HG02943 (cell line): ENCODE results near the gene BEND7.
"Not testable (repeated sequence)": the region's sequence is repeated elsewhere in the genome, so short reads cannot be mapped to it uniquely, and the experiment has no call there.

Experiments used
- ATAC-seq: cut with Tn5 transposase; IDR thresholded peaks from one replicate; pipeline ENCODE4 v1.9.1; 2021; ENCODE audit warnings: mild to moderate bottlenecking, low read depth, moderate library complexity; ENCODE audit not compliant: unreplicated experiment

BEND7 gene

DNA sequence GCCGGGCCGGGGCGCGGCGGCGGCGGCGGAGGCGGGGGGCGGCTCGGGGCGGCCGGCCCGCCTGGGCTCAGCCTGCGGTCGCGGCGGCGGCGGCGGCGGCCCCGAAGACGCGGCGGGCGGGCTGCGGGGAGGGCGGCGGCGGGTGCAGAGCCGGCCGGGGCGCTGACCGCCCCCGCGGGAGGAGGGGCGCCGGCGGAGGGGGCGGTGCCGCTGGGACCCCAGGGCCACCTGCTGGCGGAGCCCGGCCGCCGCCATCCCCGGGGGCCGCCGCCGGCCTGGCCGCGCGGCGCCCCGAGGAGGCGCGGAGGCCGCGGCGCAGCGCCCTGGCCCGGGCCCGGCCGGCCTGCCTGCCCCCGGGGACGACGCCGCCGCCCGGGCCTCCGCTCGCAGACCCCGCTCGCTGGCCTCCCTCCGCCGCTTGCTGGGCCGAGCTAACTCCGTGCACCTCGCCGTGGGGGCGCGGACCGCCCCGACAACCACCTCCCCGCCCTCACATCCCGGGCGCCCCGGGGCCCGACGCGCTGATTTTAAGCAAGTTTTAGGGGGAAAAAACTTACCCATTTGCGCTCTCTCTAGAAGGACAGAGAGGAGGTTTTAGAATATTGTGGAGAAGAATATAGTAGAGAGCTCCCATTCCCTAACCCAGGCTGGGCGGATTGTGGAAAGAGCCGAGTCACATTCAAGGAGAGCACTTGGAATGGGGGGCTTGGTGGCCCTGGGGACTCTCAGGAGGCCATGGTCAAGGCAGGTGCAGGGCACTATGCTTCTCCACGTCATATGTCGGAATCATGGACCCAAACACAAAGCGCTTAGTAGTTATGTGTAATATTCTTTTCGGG lies at the start of gene BEND7:
Gene BEND7 (minus strand): TSS at position 140 of the 839 bp plus-strand sequence. CDS start 481 bp downstream, outside the sequence.
- no peak for ATAC-seq

- no peak for ATAC-seq
Measured at GRCh38 chr10:13573960-13574359, 45.1 kb upstream of the BEND7 start.

DNA sequence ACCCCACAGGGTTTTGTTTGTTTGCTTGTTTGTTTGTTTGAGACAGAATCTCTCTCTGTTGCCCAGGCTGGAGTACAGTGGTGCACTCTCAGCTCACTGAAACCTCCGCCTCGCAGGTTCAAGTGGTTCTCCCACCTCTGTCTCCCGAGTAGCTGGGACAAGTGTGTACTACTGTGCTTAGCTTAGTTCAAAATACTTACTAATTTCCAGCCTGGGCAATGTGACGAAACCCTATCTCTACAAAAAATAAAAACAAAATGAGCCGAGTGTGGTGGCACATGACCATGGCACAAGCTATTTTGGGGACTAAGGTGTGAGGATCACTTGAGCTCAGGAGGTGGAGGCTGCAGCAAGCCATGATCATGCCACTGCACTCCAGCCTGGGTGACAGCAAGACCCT lies 42.7 kb upstream of the BEND7 start:
- no peak for ATAC-seq

- no peak for ATAC-seq
Measured at GRCh38 chr10:13567030-13567429, 38.2 kb upstream of the BEND7 start.

GRCh38 chr10:13564576-13564975 lies 35.8 kb upstream of the BEND7 start:
- no peak for ATAC-seq

GRCh38 chr10:13563481-13564445 lies 34.9 kb upstream of the BEND7 start:
- no peak for ATAC-seq

DNA sequence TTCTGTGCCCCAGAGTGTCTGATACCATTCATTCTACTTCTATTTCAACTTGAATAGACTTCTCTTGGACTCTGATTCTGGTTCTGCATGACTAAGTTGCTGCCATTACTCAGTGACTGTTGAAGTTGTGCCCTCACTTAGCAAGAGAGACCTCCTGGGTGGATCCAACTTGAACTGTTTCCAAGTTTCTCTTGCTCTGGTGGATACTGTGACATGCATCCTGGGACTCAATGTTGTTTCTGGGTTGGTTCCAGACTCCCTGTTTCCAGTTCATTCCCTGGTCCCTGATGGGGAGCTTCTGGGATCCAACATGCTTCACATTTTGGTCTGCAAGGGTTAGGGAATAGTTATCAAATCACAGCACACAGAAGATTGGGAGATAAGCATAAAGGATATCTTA lies 31.8 kb upstream of the BEND7 start:
- no peak for ATAC-seq

DNA sequence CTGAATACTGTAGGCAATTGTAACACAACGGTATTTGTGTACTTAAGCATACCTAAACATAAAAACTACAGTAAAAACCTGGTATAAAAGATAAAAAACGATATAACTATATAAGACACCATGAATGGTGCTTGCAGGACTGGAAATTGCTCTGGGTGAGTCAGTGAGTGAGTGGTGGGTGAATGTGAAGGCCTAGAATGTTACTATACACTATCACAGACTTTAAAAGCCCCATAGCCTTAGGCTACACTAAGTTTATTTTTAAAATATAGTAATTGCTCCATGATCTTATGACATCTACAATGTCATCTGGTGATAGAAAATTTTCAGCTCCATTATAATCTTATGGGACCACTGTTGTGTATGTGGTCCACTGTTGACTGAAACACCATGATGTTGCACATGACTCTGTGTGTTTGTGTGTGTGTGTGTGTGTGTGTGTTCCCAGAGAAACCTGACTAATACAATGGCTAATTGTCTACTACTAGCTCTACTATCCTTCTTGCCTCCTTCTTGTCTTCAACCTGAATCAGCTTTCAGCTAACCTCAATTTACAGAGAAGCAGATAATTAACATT lies 30.4 kb upstream of the BEND7 start:
- no peak for ATAC-seq

DNA sequence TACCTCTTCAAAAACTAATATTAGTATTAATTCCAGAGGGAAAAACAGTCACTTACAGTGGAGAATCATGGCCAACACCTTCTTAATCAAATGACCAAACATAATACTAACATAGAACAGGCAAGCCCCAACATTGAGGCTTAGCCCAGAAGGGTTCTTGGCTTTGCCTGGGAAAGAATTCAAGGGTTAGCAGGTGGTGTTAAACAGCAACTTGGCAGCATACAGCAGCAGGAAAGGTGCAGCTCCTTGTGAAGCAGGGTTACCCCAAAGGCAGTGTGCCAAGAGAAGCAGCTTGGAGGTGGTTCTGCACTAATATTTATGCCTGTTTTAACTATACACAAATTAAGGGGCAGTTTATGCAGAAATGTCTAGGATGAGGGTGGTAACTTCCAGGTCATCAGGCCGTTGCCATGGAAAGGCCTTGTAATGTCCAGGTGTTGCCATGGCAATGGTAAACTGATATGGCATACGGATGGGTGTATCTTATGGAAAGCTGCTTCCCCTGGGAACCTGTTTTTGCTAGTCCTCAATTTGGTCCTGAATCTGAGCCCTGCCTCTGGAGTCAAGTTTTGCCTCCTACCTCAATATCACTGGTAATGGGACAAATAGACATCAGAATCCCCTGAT lies 27.2 kb upstream of the BEND7 start:
- ATAC-seq: no peak

- ATAC-seq: no peak
Measured at GRCh38 chr10:13550802-13551201, 22.0 kb upstream of the BEND7 start.

DNA sequence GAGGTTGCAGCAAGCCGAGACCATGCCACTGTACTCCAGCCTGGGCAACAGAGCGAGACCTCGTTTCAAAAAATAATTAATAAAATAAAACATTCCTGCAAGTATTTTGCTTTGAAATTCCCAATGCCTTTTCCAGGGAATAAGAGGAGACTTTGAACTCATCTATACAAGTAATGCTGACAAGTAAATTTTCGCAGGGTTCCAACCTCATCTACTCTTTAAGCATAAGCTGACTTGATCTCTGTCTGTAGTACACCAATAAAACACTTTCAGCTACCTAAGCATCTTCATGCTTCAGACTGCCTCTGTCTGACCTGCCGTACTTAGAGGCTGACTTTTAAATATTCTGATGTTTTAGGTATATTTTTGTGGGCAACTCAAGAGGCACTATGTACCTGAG lies 13.7 kb upstream of the BEND7 start:
- ATAC-seq: no peak

DNA sequence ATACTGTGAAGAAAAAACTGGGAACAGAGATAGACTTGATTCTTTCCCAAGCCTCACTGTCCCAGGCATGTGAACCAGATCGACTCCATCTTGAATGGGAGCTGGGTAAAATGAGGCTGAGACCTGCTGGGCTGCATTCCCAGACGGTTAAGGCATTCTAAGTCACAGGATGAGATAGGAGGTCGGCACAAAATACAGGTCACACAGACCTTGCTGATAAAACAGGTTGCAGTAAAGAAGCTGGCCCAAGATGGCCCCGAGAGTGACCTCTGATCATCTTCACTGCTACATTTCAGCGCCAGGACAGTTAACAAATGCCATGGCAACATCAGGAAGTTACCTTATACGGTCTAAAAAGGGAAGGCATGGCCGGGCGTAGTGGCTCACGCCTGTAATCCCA lies 9.2 kb upstream of the BEND7 start:
- ATAC-seq: not testable (repeated sequence)

DNA sequence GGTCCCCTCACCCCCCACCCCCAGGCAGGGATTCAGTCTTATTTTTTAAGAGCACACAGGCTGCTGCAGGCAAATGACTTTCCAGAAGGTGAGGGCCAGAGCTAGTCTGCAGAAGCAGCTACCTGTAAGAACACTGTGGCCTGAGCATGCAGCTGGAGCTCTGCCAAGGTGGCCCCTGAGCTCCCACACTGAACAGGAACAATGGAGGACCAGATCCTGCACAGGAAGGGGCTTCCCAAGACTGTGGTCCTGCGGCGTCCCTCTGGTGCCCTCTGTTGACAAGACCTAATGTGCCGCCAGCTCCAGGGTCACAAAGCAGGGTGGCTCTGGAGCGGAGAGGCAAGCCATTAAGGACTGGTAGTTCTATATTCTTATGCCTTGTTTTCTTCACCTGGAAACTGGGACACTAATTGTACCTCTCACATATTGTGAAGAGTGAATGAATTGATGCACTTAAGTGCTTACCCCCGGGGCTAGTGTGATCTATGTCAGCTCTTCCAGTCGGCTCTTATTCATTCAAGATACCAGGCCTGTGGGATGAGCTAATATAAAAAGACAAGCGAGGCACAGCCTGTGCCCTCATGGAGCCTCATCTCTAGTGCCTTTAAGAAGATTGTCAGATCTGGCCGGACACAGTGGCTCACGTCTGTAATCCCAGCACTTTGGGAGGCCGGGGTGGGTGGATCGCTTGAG lies 8.0 kb upstream of the BEND7 start:
- no peak for ATAC-seq

DNA sequence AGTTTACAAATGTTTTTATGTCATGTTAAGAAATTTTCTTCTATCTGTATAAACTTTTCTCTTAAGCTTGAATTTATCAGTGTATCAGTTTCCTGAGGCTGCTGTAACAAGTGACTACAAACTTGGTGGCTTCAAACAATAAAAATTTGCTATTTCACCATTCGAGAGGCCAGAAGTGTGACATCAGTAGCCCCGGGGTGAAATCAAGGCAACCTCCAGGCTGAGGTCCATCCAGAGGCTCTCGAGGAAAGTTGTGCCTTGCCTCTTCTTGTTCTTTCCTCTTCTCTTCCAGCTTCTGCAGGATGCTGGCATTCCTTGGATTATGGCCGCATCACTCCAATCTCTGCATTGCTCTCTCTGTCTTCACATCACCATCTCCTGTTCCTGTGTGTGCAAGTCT lies 6.5 kb upstream of the BEND7 start:
- no peak for ATAC-seq

DNA sequence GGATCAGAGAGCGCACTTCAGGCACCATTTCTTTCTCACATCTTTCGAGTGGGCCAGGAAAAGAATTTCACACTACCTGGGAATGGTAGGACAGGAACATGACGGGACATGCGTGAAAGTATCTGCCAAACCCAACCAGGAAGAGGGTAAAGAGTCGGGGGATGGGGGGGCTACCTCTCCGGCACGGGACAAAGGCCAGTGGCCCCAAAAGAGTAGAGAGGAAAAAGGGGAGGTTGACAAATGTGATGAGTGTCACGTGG lies 830 bp upstream of the BEND7 start:
- ATAC-seq: no peak

GRCh38 chr10:13528123-13528874 lies 515 bp downstream of the BEND7 start:
- no peak for ATAC-seq

DNA sequence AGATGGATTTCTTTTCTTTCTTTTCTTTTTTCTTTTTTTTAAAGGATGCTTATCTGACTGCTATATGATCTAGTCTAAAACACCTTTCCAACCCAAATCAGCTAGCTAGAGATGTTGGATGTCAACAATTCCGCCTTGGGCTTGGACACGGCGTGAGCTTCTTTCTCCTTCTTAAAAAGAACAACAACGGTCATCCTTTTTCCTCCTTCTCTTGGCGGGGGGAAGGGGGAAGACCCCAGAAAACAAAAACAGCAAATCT lies 1.0 kb downstream of the BEND7 start:
- ATAC-seq: no peak

DNA sequence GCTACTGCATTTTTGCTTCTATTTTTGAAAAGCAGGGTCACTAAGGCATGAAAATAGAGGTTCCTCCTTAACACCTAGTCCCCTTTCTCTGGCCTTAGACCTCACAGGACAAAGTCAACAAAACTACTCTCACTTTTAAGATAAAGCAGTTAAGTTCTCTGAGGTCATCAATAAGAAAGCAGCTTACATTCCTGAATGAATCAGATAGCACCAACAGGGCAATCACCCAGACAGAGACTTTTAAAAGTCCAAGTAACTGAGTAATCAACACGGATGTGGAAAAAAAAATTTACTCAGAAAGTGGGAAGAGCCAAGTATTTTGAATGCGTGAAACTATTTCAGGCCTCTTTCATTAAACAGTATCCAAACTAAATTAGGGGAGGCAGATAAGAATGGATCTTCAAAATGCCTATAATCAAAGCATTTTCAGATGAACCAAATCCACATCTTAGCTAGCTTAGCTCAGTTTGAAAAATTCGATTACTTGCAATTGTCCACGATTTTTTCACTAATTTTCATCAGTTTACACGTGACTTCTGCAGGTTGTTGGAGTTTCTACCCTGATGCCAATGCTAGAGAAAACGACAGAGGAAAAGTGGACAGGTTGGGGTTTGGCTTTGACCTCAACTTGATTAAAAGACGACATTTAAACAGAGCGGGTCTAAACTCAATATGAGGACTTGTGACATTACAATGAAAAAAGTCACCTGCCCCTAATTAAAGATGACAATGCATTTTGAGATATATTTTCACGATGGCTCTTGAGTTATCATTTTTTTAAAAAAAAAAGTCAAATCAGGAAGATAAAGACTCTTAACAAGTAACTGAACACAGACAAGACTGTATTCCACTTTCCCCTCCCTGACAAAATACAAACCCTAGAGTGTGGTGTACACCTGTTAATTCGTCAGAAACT lies 1.6 kb downstream of the BEND7 start:
- no peak for ATAC-seq

DNA sequence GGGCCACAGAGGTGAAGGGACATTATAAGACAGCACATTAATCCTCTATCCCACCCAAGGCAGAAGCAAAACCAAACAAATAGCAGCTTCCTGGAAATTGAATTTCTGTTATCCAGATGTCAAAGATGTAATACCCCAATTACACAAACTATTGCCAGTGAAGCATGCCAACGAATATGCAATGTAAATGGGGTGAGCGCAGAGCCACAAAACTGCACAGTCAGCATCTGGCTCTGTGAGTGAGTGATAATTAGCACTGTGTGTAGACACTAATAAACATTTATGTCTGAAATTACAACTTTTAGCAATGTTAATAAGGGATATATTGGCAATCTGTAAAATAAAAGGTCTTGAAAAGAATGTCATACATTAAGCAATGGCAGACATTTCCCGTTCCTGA lies 3.2 kb downstream of the BEND7 start:
- ATAC-seq: no peak
